Caki2 (cell line): Measurements from ENCODE around the gene PI16. TPM values are rescaled to one million over a fixed set of nuclear protein-coding genes. Genes with fewer than 3 reads are reported as not detected.
"Not testable (repeated sequence)": the region's sequence is repeated elsewhere in the genome, so short reads cannot be mapped to it uniquely, and the experiment has no call there.

Experiments
- DNase-seq: peaks from one replicate; pipeline ENCODE4 v3.0.0-alpha.2; 2015; ENCODE audit warnings: low read depth
- in situ Hi-C: cut with HindIII; loops from 2 replicates; pipeline ENCODE4 v1.10.0; 2016; ENCODE audit warnings: low sequenced_read_pairs, low pct_unique_long_range_greater_than_20kb, mixed read lengths
- total RNA-seq: library from RNA; depleted of rRNA; stranded (reverse); fragments of >200 nt; shearing (Covaris generic); gene quantifications from 2 replicates; pipeline ENCODE4 v1.2.3, GENCODE V29; 2014; ENCODE audit warnings: low replicate concordance

The PI16 gene
- total RNA-seq, 1 experiment from 2014 or later = not detected

- DNase-seq = no peak
- in situ Hi-C loops = no loop called here
Observed at GRCh38 chr6:36926708-36927513, 27.6 kb upstream of the PI16 start.

- in situ Hi-C loops = no loop called here
- no peak for DNase-seq
Observed at GRCh38 chr6:36927691-36928546, 26.6 kb upstream of the PI16 start.

- in situ Hi-C loops = no loop called here
- no peak for DNase-seq
Observed at GRCh38 chr6:36928547-36928918, 26.0 kb upstream of the PI16 start.

GRCh38 chr6:36929152-36929551, 25.4 kb upstream of the PI16 start:
- in situ Hi-C loops = no loop called here

GRCh38 chr6:36929607-36930006, 24.9 kb upstream of the PI16 start:
- in situ Hi-C loops = no loop called here
- DNase-seq = no peak

More at GRCh38 chr6:36929152-36929551, 25.4 kb upstream of the PI16 start:
- no peak for DNase-seq

GRCh38 chr6:36930483-36930882, 24.1 kb upstream of the PI16 start:
- in situ Hi-C loops = no loop called here
- no peak for DNase-seq

GRCh38 chr6:36933102-36933501, 21.4 kb upstream of the PI16 start:
- in situ Hi-C loops = no loop called here
- no peak for DNase-seq

GRCh38 chr6:36933519-36933918, 21.0 kb upstream of the PI16 start:
- in situ Hi-C loops = no loop called here

GRCh38 chr6:36934901-36935300, 19.6 kb upstream of the PI16 start:
- in situ Hi-C loops = no loop called here

More at GRCh38 chr6:36933519-36933918, 21.0 kb upstream of the PI16 start:
- no peak for DNase-seq

GRCh38 chr6:36936824-36937223, 17.7 kb upstream of the PI16 start:
- no peak for DNase-seq
- in situ Hi-C loops = no loop called here

More at GRCh38 chr6:36934901-36935300, 19.6 kb upstream of the PI16 start:
- no peak for DNase-seq

- no peak for DNase-seq
- in situ Hi-C loops = no loop called here
Observed at GRCh38 chr6:36937896-36938295, 16.6 kb upstream of the PI16 start.

GRCh38 chr6:36938536-36938935, 16.0 kb upstream of the PI16 start:
- in situ Hi-C loops = no loop called here
- no peak for DNase-seq

GRCh38 chr6:36939005-36939404, 15.5 kb upstream of the PI16 start:
- DNase-seq, in situ Hi-C loops: not testable (repeated sequence)

- in situ Hi-C loops = no loop called here
- no peak for DNase-seq
Observed at GRCh38 chr6:36940027-36940426, 14.5 kb upstream of the PI16 start.

- in situ Hi-C loops, DNase-seq: not testable (repeated sequence)
Observed at GRCh38 chr6:36941561-36941960, 13.0 kb upstream of the PI16 start.

GRCh38 chr6:36942329-36942728, 12.2 kb upstream of the PI16 start:
- in situ Hi-C loops, DNase-seq: not testable (repeated sequence)

- in situ Hi-C loops = no loop called here
- DNase-seq = no peak
Observed at GRCh38 chr6:36944650-36945049, 9.9 kb upstream of the PI16 start.

- in situ Hi-C loops = no loop called here
- no peak for DNase-seq
Observed at GRCh38 chr6:36945301-36945700, 9.2 kb upstream of the PI16 start.

- no peak for DNase-seq
- in situ Hi-C loops = no loop called here
Observed at GRCh38 chr6:36946526-36946925, 8.0 kb upstream of the PI16 start.
